Motor neuron (in vitro differentiated cells): ENCODE results near the gene MRGPRG. TPM values are rescaled to one million over a fixed set of nuclear protein-coding genes. Genes with fewer than 3 reads are reported as not detected.

Source experiments
- ATAC-seq, 8 experiments: fragments of 200-7000 bp; cut with Tn5 transposase; replicated peaks in 6 of 8; 2 replicates each; pipeline ENCODE4 v1.8.0; 2021; ENCODE audit warnings: mild to moderate bottlenecking in 8 of 8, moderate library complexity in 8 of 8
- H3K27ac ChIP-seq, 2 donors: fragments of 250-450 bp; sonication (Bioruptor Pico); 2 replicates each; pipeline ENCODE4 v1.9.0; 2021; ENCODE audit warnings: antibody characterized with exemption in 2 of 2, mild to moderate bottlenecking in 2 of 2, moderate library complexity in 1 of 2
- H3K4me1 ChIP-seq, 2 donors: fragments of 250-450 bp; sonication (Bioruptor Pico); replicated peaks in 1 of 2; 2 replicates each; pipeline ENCODE4 v1.6.1; 2021; ENCODE audit warnings: antibody characterized with exemption in 2 of 2, mild to moderate bottlenecking in 2 of 2, moderate library complexity in 1 of 2
- H3K4me3 ChIP-seq, 5 donors: fragments of 250-450 bp; sonication (Bioruptor Pico); 2 replicates each; pipeline ENCODE4 v1.9.0; 2021; ENCODE audit warnings: antibody characterized with exemption in 5 of 5, mild to moderate bottlenecking in 5 of 5, moderate library complexity in 4 of 5
- WGBS, 10 experiments: fragments of 450-650 bp; shearing (Covaris generic); methylation state at CpG; one replicate each; pipeline ENCODE4 v1.0.0; 2022; 5-methylcytosine and 5-hydroxymethylcytosine counted together
- in situ Hi-C, 9 experiments: fragments of 400-800 bp; cut with MboI; loops; one replicate each; pipeline ENCODE4 v1.15.0; 2021; ENCODE audit warnings: low sequenced_read_pairs in 9 of 9, low pct_unique_long_range_greater_than_20kb in 2 of 9; ENCODE audit not compliant: unreplicated experiment in 9 of 9
- total RNA-seq, 8 experiments: library from RNA; unstranded; fragments of 300-600 nt; gene quantifications; 2 replicates each; pipeline versions ENCODE4 v1.2.3 to v1.2.4, GENCODE V29; 2022

Gene MRGPRG
- total RNA-seq, 8 experiments from 2014 or later = 0.41 to 1.4 (median 0.73) TPM; not detected in 5

GRCh38 chr11:3183523-3183922 is 35.1 kb downstream of the MRGPRG start:
- ATAC-seq = no peak
- 60 to 100% (median 93%) methylated on average over 1 to 5 of the region's 6 CpGs; no CpG with 5 or more reads in 6 of the 10 experiments for WGBS, 10 experiments
- H3K4me3 ChIP-seq = no peak overlapping the region
- peaks cover 1 to 2% of the 10 kb centered on the region in 2 donors for H3K4me1 ChIP-seq
- in situ Hi-C loops = no loop called here
- H3K27ac ChIP-seq = no peak overlapping the region

- no peak overlapping the region for H3K27ac ChIP-seq
- H3K4me1 ChIP-seq = no peaks in the 10 kb centered on the region
- ATAC-seq = no peak
- 67 to 100% (median 88%) methylated on average over 1 to 3 of the region's 4 CpGs; no CpG with 5 or more reads in 6 of the 10 experiments for WGBS, 10 experiments
- in situ Hi-C loops = no loop called here
- H3K4me3 ChIP-seq = no peak overlapping the region
Observed at GRCh38 chr11:3182462-3182852, 36.2 kb downstream of the MRGPRG start.

- in situ Hi-C loops = no loop called here
- Histone ChIP-seq H3K4me3 (no peak overlapping the region), H3K27ac (no peak overlapping the region), H3K4me1 (no peaks in the 10 kb centered on the region)
- no peak for ATAC-seq
- 36 to 100% (median 86%) methylated on average over 1 to 12 of the region's 12 CpGs; no CpG with 5 or more reads in 1 of the 10 experiments for WGBS, 10 experiments
Observed at GRCh38 chr11:3181725-3182461, 36.7 kb downstream of the MRGPRG start.

GRCh38 chr11:3180869-3181268 is 37.7 kb downstream of the MRGPRG start:
- Histone ChIP-seq H3K4me3 (no peak overlapping the region), H3K27ac (no peak overlapping the region), H3K4me1 (no peaks in the 10 kb centered on the region)
- WGBS, 10 experiments = 0 to 100% (median 85%) methylated on average over 1 to 4 of the region's 5 CpGs; no CpG with 5 or more reads in 5 of the 10 experiments
- ATAC-seq = no peak
- in situ Hi-C loops = no loop called here

GRCh38 chr11:3178349-3178748 is 40.3 kb downstream of the MRGPRG start:
- H3K4me1 ChIP-seq = no peaks in the 10 kb centered on the region
- no peak overlapping the region for H3K4me3 ChIP-seq
- no peak overlapping the region for H3K27ac ChIP-seq
- in situ Hi-C loops = no loop called here
- peak in 1 of 8 experiments; percentile 24 for ATAC-seq
- 56 to 100% (median 81%) methylated on average over 1 to 2 of the region's 2 CpGs; no CpG with 5 or more reads in 3 of the 10 experiments for WGBS, 10 experiments

GRCh38 chr11:3177931-3178330 is 40.7 kb downstream of the MRGPRG start:
- no peak overlapping the region for H3K27ac ChIP-seq
- H3K4me1 ChIP-seq = no peaks in the 10 kb centered on the region
- ATAC-seq = peak in 1 of 8 experiments; percentile 51
- WGBS, 10 experiments = 0 to 100% (median 70%) methylated on average over 1 to 2 of the region's 2 CpGs; no CpG with 5 or more reads in 3 of the 10 experiments
- in situ Hi-C loops = no loop called here
- no peak overlapping the region for H3K4me3 ChIP-seq

- in situ Hi-C loops = no loop called here
- Histone ChIP-seq H3K27ac (no peak overlapping the region), H3K4me1 (no peaks in the 10 kb centered on the region), H3K4me3 (no peak overlapping the region)
- ATAC-seq = no peak
Observed at GRCh38 chr11:3176487-3176886, 42.1 kb downstream of the MRGPRG start.

DNA sequence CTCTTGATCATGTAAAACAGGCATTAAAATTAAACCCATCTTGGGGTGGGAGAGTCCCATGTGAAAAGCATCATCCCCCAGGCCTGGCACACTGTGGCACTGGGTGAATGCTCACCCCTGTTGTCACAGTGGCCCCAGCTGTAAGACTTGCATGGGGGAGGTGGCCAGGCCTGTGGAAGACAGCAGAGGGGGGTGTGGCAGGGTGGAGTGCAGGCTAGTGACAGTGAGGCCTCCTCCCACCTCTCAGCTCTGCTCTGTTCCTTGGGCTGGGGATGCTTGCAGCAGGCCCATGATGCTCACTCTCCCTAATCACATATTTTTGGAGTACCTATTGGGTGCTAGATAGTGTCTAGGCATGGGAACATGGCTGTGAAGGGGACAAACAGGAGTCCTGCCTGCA is 43.4 kb downstream of the MRGPRG start:
- in situ Hi-C loops = no loop called here
- H3K4me3 ChIP-seq = no peak overlapping the region
- peak in 2 of 8 experiments; percentile 90 to 96 for ATAC-seq
- no peaks in the 10 kb centered on the region for H3K4me1 ChIP-seq
- no peak overlapping the region for H3K27ac ChIP-seq

- ATAC-seq = no peak
- in situ Hi-C loops = no loop called here
- 23 to 92% (median 73%) methylated on average over 1 to 3 of the region's 3 CpGs for WGBS, 10 experiments
- Histone ChIP-seq H3K27ac (no peak overlapping the region), H3K4me3 (no peak overlapping the region), H3K4me1 (no peaks in the 10 kb centered on the region)
Observed at GRCh38 chr11:3174387-3174786, 44.2 kb downstream of the MRGPRG start.

- no peak for ATAC-seq
- WGBS, 10 experiments = 58 to 100% (median 92%) methylated on average over 1 to 2 of the region's 2 CpGs; no CpG with 5 or more reads in 1 of the 10 experiments
- in situ Hi-C loops = no loop called here
- Histone ChIP-seq H3K27ac (no peak overlapping the region), H3K4me1 (no peaks in the 10 kb centered on the region), H3K4me3 (no peak overlapping the region)
Observed at GRCh38 chr11:3173795-3174194, 44.8 kb downstream of the MRGPRG start.

DNA sequence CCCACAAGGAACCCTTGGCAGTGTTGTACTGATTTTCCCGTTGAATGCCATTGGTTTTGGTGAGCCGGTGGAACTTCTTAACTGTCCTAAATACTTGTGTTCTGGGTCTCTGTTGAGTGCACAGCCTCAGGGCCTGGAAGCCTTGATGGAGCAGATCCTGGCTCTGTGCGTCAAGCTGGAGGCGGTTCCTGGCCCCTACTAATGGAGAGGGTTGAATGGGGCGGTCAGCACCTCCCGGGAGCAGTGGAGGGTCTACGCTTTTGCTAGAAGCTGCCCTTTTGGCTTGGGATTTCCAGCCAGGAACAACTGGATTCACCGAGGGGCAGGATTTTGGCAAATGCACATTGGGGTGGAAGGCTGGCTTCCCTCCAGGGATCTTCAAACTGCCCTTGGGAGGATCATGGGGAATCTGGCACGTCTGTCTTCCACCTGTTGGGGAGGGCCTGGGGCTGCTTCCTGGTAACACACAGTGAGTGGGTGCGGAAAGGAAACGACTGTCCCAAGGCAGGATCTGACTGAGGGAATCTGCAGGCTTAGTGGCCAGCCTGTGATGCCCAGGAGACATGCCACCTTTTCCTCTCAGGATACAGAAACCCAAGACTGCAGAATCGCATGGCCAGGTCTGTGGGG is 46.6 kb downstream of the MRGPRG start:
- no peak for ATAC-seq
- Histone ChIP-seq H3K4me1 (no peaks in the 10 kb centered on the region), H3K27ac (no peak overlapping the region), H3K4me3 (no peak overlapping the region)
- 63 to 100% (median 82%) methylated on average over 1 to 7 of the region's 12 CpGs; no CpG with 5 or more reads in 2 of the 10 experiments for WGBS, 10 experiments
- in situ Hi-C loops = no loop called here

DNA sequence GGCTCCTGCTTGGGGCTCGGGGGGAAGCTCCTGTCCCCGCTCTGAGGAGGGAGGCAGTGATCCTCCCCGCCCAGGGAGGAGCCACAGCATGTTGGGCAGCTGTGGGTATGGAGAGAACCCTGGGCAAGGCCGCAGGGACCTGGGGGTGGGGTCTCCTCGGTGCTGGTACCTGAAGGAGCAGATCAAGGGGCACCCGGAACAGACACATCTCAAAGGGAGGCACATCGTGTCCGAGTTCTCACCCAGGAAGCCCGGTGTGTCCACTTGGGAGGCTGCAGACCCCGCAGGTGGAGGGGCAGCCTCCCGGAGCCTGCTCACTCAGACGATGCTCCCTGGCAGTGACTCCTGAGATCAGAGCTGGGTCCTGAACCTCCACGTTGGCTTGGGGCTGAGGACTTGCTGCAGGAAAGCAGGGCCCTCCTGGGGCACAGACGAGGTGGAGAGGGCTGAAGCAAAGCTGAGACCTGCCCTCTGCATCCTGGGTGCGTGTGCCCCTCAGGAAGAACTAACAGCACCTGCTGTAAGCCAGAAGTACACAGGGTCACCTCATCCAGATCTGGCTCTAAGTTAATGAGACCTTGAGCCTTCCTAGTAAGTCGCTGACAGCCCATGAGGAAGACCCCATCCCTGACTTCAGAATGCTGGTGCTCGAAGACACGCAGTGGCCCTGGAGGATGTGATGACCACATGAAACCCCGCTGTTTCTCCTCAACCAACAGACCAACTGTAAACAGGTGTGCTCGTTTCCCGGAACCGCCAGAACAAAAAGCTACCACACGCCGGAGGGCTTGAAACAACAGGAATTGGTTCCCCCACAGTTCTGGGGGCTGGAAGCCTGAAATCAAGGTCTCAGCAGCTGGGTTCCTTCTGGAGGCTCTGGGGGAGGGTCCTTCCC is 47.6 kb downstream of the MRGPRG start:
- H3K27ac ChIP-seq = no peak overlapping the region
- H3K4me1 ChIP-seq = peaks cover 0 to 7% of the 10 kb centered on the region in 2 donors
- H3K4me3 ChIP-seq = no peak overlapping the region
- no peak for ATAC-seq
- WGBS, 10 experiments = 80 to 97% (median 91%) methylated on average over 1 to 8 of the region's 24 CpGs; no CpG with 5 or more reads in 4 of the 10 experiments
- in situ Hi-C loops = no loop called here
